Astrocyte (in vitro differentiated cells and primary cell): ENCODE measurements around the gene HIVEP2.

Source experiments
- EZH2 ChIP-seq: IDR thresholded peaks from 2 replicates; pipeline ENCODE4 v1.6.1; 2012; ENCODE audit warnings: mild to moderate bottlenecking, low read length, inconsistent platforms; ENCODE audit not compliant: insufficient read depth
- TF ChIP-seq, protein P1 (sequence below): IDR thresholded peaks from 2 replicates; pipeline ENCODE4 v1.5.1; 2011; ENCODE audit warnings: low read depth, mild to moderate bottlenecking, inconsistent platforms, low read length, moderate library complexity; ENCODE audit not compliant: insufficient read depth

DNA sequence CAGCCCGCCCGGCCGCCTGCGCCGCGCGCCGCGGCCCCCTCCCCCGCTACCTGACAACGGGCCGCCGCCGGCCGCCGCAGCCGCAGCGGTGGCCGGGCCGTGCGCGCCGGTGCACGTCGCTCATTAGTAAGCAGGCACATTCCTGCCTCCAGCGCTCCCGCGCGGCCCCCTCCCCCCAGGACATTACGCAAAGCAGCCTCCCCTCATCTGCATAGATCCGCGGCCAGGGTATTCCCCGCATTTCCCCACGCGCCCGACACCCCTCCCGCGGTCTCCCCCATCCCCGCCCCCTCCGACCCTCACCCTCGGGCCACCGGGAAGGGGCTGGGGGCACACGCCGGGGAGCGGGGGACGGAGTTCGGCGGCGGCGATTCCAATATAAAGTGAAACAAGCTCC lies at the start of gene HIVEP2:
- TF ChIP-seq, protein P1, sequence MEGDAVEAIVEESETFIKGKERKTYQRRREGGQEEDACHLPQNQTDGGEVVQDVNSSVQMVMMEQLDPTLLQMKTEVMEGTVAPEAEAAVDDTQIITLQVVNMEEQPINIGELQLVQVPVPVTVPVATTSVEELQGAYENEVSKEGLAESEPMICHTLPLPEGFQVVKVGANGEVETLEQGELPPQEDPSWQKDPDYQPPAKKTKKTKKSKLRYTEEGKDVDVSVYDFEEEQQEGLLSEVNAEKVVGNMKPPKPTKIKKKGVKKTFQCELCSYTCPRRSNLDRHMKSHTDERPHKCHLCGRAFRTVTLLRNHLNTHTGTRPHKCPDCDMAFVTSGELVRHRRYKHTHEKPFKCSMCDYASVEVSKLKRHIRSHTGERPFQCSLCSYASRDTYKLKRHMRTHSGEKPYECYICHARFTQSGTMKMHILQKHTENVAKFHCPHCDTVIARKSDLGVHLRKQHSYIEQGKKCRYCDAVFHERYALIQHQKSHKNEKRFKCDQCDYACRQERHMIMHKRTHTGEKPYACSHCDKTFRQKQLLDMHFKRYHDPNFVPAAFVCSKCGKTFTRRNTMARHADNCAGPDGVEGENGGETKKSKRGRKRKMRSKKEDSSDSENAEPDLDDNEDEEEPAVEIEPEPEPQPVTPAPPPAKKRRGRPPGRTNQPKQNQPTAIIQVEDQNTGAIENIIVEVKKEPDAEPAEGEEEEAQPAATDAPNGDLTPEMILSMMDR = no peak
- TF ChIP-seq EZH2 = no peak
